GM19438 (cell line): ENCODE measurements around the gene KCNK17.
"Not testable (repeated sequence)": the region's sequence is repeated elsewhere in the genome, so short reads cannot be mapped to it uniquely, and the experiment has no call there.

Experiments used
- ATAC-seq: cut with Tn5 transposase; IDR thresholded peaks from one replicate; pipeline ENCODE4 v1.9.1; 2021; ENCODE audit warnings: low read depth; ENCODE audit not compliant: unreplicated experiment

Gene KCNK17

DNA sequence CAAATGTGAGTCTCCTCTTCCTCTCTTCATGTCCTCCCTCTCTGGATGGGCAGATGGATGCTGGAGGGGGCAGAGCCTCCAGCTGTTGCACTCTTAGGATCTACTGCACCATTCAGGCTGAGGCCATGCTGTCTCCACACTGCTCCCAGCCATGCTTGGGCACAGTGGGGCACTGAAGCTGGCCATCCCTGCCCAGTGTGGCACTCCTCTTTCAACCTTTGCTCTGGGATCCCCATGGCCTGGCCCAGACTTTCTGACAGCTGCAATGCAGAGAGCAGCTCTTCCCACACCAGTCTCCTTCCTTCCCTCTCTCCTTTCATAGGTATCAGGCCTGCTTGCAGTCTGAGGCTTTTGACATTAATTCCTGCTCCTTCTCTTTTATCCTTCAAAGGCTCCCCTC, 9.3 kb downstream of the KCNK17 start:
- ATAC-seq, result no peak

DNA sequence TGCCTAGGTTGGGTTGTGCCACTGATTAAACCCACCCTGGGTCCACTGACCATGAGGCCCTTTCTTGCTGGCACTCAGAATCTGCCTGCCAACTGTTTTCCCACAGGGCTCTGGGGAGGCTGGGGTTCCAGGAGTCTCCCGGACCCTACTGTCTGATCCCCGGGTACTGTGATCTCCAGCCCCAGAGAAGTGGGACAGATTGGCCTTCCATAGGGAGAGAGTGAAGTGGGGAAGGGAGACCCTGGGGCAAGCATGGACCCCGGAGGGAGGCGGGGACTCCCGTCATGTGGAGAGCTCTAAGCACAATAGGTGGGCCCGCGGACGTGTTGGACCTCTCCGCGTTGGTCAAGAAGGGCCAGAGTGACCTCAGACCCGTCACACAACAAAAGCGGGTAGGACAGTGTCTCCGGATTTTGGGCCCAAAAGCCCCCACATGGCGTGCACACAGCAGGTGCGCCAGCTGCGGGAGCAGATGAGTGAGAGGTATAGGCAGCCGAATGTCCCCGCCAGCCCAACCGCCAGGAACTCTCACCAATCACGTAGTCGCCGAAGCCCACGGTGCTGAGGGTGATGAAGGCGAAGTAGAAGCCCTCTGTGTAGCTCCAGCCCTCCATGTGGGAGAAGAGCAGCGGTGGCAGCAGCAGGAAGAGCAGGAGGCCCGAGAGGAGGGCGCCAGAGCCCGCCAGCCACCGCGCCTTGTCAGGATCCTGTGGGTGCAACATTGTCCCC, 10.6 kb downstream of the KCNK17 start:
- no peak for ATAC-seq

DNA sequence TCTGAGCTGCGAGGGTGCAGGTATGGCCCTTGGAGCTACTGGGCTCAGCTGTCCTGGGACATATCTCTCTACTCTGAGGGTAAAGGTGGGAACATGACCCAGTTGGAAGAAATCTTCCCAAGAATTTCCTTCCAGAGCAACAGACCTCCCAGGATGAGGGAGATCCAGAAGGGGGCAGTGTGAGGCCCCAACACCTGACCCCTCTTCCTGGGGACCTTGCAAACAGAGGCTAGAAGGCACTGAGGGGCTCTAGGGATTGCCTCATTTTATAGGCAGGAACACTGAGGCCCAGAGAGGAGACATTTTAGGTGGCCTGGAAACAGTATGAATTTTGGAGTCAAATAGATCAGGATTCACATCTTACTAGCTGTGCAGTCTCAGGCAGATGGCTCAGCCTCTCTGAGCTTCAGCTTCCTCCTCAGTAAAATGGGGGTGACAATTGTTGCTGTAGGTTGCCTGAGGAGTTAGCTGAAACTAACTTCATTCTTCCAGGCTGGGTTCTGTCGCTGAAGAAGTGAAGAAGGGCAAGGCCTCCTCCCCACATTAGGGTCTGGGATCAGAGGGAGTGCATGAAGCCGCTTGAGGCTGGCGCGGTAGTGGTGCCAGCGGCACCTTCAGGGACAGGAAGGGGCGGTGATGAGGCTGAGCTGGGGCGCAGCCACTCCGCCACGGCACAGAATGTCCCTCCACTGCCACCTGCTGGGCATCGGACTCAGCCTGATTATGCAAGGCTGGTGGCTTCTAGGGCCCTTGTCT, 11.4 kb downstream of the KCNK17 start:
- no peak for ATAC-seq

DNA sequence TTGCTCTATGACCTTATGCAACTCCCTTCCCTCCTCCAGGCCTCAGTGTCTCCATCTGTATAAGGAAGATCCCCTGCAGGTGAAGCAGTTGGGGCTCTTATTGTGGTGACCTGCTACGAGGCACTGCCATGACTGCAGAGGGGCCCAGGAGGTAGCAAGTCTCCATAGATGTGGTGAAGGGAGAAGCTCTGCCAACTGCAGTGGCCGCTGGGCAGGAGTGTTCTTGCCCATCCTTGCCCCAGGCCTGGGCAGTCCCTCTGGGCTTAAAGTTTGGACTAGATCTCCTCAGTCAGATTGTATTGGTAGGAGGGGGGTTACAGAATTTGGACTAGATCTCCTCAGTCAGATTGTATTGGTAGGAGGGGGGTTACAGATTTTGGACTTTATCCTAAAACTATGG, 12.2 kb downstream of the KCNK17 start:
- no peak for ATAC-seq

DNA sequence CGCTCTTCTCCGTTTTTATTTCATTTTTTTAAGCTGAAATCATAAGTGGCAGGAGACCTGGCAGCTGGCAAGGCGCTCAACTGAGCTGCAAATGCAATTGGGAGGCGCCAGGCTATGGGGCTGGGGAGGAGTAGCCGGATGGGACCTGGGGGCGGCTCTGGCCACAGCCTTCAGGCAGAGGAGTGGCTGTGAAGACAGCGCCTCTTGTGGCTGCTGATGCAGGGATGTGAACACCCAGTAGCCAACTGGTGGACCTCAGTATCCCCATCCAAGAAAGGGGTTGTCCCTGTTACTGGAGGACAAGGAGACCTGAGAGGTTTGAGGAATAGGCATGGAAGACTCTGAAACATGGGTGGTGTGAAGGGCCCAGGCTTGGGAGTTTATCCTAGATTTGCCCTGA, 12.6 kb downstream of the KCNK17 start:
- no peak for ATAC-seq

DNA sequence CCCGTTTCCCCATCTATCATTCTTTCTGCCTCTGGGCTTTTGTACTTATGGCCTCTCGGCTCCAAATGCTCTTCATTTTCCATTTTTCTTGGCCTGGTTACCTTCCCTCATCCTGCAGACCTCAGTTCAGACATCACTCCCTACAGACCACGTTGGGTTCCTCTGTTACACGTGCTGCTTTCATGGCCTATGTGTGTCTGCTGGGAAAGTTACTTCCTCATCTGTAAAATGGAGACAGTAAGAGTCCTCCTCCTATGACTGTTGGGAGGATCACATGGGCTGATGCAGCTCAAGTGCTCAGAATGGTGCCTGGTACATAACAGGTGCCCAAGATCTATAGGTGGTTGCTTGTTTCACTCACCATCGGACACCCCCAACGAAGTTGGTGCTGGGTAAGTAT, 13.5 kb downstream of the KCNK17 start:
- ATAC-seq, result no peak

DNA sequence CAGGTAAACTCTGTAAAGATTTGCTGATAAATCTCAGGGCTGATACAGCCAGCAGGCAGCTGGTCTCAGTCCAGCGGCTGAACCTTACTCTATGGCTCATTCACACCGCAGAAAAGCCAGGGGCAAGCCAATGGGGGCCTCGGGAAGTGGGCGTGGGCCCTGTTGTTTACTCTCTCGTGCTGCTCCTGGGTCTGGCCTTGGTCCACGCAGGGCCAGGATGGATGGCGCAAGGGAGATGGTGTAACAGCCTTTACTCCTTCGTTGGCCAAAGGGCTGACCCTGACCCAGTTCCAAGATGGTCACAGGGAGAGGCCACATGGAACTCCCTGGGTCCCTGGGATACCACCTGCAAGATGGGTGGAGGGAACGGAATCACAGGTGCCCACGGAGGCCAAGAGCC, 16.2 kb downstream of the KCNK17 start:
- no peak for ATAC-seq

DNA sequence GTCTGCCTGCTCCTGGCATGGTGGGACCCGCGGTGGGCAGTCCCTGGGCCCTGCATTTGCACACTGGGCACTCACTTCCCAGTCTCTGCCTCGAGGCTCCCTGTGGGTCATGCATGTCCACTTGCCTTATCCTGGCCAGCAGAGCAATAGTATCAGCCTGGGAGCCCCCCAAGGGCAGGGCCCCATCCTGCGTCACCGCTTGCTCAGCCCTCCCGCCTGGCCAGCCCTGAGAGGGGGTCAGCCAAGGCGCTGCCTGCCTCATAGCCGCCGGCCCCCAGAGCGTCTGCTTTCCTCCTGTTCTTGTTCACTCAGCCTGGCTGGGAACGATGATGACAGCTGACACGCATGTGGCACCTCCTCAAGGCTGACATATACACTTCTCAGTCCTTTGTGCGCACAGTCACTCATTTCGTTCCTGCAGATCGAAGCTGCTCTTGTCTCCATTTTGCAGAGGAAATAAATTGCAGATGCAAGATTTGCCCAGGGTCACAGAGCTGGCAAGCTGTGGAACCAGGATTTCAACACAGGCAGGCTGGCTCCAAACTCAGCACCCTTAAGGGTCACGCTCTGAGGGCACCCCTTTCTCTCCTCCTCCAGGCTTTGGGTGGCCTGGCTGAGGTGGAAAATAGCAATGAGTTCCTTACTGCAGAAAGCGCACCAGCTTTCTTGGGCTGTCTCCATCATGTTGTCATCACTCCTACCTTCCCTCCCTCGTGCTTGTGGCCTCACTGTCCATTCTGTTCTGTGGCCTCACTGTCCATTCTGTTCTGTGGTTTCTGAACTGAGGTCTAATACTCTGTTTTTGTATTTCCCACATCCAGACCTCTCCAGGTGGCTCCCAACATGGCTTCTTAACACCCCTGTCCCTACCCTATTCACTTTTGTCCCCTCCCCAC, 17.2 kb downstream of the KCNK17 start:
- ATAC-seq, result no peak

DNA sequence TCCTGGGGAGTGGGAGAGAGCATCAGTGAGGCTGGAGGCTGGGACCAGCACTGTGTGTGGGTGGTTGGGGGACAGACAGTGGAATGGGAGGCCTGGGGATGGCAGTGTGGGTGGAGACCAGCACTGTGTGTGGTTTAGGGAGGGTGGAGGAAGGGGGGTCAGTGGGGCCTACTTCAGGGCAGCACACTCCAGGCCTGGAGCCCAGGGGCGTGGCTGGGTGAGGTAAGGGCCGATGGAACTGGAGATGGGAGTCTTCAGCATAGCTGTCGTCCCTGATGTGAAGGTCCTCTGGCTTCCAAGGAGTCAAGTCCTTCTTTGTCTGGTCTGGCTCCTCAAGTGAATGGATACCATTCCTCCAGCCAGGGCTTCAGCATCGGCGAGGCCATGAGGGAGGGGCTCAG, 18.6 kb downstream of the KCNK17 start:
- ATAC-seq, result no peak

DNA sequence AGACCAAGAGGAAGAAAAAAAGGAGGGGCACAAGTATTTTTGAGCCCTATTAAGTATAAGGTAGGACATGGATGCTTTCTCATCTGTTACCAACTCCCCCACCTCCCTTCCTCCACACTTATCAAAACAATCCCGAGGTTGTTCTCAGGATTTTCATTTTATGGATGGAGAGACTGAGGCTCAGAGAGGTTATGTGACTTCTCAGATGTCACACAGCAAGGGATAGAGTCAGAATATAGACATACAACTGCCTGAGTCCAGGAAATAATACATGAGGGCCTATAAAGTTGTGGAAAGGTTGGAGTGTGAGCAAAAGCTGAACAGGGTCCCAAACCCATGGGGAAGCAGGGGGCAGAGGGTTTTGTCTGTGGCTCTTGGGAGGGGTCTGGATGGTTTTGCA, 19.3 kb downstream of the KCNK17 start:
- no peak for ATAC-seq

DNA sequence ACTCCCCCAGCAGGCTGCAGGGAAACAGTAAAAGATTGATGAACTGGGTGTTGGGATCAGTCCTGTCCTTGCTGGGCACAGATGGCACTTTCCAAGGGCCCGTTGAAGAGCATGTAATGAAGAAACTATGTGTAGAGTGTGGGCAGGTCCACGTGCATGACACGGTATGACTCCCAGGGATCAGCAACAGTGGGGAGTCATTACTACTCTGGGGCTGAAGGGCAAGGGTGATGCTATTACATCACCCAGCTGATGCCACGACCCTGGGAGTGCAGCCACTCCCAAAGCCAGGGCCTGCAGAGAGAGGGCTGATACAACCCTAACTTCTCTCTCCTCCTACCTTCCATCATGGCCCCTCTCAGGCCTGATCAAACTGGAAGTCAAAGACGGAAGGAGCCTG, 20.1 kb downstream of the KCNK17 start:
- ATAC-seq, result no peak

DNA sequence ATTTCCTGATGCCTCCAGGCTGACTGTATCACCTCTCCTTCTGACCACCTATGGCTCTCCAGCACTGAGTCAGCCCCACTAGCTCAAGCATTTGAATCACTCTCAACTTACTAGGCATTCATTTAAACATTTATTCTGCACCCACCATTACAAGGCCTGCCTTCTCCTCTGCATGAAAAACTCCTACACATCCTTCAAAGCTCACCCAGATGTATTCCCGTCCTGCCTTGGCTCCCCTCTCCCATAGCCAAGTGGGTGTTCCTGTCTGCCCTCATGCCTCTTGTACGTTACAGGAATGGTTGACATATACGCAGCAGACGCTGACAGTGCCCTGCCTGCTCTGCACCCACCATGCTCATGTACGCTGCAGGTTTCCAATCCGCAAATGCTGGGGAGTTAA, 21.6 kb downstream of the KCNK17 start:
- no peak for ATAC-seq

DNA sequence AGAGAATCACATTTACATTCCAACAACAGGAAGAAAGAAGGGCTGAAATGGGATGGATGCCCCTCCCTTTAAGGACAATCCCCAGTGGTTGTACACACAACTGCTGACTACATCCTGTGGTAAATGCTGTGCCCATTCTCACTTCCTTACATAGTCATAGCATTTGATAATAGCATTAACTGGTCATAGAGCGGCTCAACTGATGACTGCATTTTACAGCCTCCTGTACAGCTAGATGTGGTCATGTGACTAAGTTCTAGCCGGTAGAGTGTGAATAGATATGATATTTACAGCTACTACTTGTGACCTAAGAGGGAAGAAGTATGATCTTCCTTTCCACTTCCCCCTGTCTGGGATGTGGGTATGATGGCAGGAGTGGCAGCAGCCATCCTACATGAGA, 24.7 kb downstream of the KCNK17 start:
- no peak for ATAC-seq

DNA sequence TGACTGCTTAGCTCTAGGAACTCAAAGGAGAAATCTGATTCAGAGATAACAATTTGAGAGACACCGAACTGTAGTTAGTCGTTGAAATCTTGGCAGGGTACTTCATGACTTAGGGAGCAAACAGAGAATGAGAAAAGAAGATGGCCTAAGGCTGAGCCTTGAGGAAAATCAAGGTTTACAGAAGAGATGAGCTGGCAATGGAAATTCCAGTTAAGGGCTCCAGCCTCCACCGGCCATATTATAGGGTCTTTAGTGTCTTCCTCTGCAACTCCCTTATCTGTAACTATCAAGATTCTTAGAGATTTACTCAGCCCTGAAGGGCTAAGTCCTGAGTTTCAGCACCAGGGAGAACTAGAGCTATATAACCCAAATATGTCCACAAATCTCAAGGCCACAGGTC, 26.6 kb downstream of the KCNK17 start:
- no peak for ATAC-seq

DNA sequence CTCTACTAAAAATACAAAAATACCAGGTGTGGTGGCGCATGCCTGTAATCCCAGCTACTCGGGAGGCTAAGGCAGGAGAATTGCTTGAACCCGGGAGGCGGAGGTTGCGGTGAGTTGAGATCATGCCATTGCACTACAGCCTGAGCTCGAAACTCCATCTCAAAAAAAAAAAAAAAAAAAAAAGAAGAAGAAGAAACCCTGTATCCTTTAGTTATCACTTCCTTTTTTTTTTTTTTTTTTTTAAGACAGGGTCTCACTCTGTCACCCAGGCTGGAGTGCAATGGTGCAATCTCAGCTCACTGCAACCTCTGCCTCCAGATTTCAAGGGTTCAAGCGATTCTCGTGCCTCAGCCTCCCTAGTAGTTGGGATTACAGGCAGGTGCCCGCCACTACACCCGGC, 27.6 kb downstream of the KCNK17 start:
- ATAC-seq, result not testable (repeated sequence)

DNA sequence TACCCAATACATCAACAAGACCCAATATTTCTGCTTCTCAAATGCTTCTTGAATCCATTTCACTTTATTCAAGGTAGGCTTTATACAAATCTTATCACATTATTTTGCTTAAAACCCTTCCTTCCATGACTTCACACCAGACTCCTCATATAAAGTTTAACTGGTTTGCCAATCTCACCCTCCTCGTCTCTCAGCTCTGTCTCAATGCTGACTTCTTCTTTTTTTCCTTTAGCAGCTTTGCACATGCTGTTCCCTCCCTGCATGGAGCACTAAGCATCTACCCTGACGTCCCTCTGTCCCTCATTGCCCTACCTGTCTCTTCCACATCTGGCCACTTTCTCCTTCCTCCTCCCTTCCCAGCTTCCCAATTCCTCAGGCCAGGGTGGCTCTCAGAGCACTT, 31.4 kb downstream of the KCNK17 start:
- no peak for ATAC-seq

DNA sequence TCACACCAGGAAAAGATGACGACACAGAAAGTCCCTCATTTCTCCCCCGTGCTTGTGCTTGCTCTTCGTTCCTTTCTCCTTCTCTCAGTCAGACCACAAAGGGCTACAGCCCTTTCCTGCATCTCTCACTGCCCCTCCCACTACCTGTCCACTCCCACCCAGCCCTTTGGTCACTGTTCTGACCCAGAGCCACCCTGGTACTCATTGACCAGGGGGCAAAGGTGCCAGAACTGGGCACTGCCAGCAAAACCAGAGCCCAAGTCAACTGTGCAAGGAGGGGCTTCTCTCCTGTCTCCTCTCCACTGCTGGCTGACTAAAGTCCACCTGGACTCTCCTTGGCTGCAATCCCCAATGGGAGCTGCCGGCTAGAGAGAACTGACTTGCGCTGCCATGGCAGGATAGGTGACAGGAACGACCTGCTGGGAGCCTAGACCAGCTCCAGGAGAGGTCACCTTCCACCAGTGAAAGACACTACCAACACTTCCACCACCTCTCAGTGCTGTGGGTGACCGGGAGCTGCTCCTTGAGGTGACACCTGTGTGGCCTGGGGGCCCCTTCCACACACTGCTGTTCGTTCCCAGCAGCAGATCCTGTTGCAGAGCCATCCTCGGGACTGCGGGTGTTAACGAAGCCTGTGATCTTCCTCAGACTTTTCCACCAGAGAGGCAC, 32.8 kb downstream of the KCNK17 start:
- no peak for ATAC-seq

DNA sequence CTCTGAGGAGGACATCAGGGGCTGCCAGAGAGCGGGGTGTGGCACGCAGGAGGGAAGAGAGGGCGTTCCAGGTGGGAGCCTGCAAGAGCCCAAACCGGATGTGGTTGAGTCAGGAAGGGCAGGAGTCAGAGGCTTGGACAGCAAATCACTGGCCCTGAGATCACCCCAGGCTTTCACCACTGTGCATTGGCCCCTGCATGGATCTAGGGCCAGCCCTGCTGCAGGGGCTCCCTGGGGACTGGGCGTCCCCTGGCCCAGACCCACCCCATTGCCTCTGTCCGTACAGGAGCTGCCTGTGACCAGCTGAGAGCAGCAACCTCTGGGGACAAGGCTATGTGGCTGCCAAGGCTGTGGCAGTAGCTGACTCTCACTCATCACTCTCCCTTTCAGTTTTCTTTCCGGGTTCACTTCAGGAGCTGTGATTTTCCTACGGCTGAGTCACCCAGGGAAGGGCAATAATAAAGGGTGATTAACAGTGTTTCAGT, 33.9 kb downstream of the KCNK17 start:
- no peak for ATAC-seq

DNA sequence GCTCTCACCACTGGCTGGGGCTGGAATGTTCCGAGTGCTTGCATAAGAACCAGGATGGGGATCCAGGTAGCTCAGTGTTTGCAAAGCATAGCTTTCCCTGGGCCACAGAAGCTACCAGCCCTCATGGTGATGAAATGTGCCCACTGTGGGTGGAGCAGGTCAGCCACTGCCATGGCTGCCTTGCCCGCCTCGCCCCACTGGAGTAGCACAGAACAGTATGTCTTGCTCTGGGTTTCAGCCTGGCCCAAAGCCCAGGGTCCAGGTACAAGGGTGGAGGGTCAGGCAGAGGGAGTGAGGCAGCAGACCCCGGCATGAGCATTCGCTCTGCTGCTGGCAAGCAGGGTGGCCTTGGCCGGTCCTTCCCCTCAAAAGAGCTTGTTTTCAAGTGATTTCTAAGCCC, 34.7 kb downstream of the KCNK17 start:
- no peak for ATAC-seq

DNA sequence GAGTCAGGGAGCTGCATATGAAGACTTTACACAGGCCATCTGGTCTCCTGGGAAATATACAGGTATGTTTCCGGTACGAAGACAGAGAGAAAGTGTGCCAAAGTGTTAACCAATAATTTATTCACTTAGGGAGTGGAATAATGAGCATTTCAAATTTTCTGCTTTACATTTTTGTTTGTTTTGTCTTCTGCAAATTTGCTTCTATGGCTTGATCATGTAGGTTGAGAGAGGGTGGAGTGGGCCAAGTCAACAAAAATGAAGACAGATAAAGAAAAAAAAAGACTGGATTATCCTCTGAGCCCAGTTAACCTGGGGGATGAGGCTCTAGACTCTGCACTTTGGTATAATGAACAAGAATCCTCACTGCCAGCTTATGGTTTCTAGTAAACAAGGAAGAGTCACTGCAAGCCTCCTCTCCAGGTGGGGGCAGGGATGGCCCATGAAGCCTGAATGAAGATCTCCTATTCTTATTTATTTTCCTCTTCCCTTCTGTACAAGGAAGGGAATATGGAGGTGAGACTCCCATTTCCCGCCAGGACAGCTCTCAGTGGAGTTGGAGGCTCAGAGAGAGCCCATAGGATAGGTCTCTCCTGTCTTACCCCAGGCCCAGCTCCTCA, 37.7 kb downstream of the KCNK17 start:
- ATAC-seq, result no peak
